GM23248 (cell line): ENCODE data around the gene TEAD1. TPM values are rescaled to one million over a fixed set of nuclear protein-coding genes. Genes with fewer than 3 reads are reported as not detected.

Source experiments
- DNase-seq: peaks from one replicate; pipeline ENCODE4 v3.0.0-alpha.2; 2015
- H2AFZ ChIP-seq: fragments of 200-600 bp; sonication (generic); 2 replicates; pipeline ENCODE4 v1.6.1; 2016; ENCODE audit warnings: antibody characterized with exemption
- H3F3A ChIP-seq: fragments of 200-600 bp; sonication (generic); 2 replicates; pipeline ENCODE4 v1.6.1; 2016; ENCODE audit warnings: mild to moderate bottlenecking, antibody characterized with exemption, mixed run types; ENCODE audit not compliant: insufficient read depth
- H3K27ac ChIP-seq: fragments of 200-600 bp; sonication (generic); 2 replicates; pipeline ENCODE4 v1.5.1; 2016; ENCODE audit warnings: mild to moderate bottlenecking
- H3K27me3 ChIP-seq: fragments of 200-600 bp; sonication (generic); replicated peaks from 2 replicates; pipeline ENCODE4 v1.6.1; 2016; ENCODE audit warnings: mild to moderate bottlenecking; ENCODE audit not compliant: insufficient read depth
- H3K36me3 ChIP-seq: fragments of 200-600 bp; sonication (generic); 2 replicates; pipeline ENCODE4 v1.6.1; 2016; ENCODE audit warnings: low read depth, mild to moderate bottlenecking
- H3K4me1 ChIP-seq: fragments of 200-600 bp; sonication (generic); 2 replicates; pipeline ENCODE4 v1.6.1; 2016; ENCODE audit warnings: mild to moderate bottlenecking; ENCODE audit not compliant: insufficient read depth
- H3K4me2 ChIP-seq: fragments of 200-600 bp; sonication (generic); one replicate; pipeline ENCODE4 v1.6.1; 2016; ENCODE audit warnings: mild to moderate bottlenecking; ENCODE audit not compliant: unreplicated experiment
- H3K4me3 ChIP-seq: fragments of 200-600 bp; sonication (generic); 2 replicates; pipeline ENCODE4 v1.5.1; 2016; ENCODE audit warnings: mild to moderate bottlenecking
- H3K79me2 ChIP-seq: fragments of 200-600 bp; sonication (generic); 2 replicates; pipeline ENCODE4 v1.6.1; 2016; ENCODE audit warnings: mild to moderate bottlenecking; ENCODE audit not compliant: insufficient read depth
- H3K9ac ChIP-seq: fragments of 200-600 bp; sonication (generic); 2 replicates; pipeline ENCODE4 v1.6.1; 2016; ENCODE audit warnings: mild to moderate bottlenecking
- H3K9me2 ChIP-seq: fragments of 200-600 bp; sonication (generic); 2 replicates; pipeline ENCODE4 v1.6.1; 2016; ENCODE audit warnings: mixed run types, mild to moderate bottlenecking, moderate library complexity; ENCODE audit not compliant: insufficient read depth
- H3K9me3 ChIP-seq: fragments of 200-600 bp; sonication (generic); one replicate; pipeline ENCODE4 v1.6.1; 2017; ENCODE audit warnings: low read depth
- H4K20me1 ChIP-seq: fragments of 200-600 bp; sonication (generic); 2 replicates; pipeline ENCODE4 v1.6.0; 2016; ENCODE audit not compliant: insufficient read depth
- EZH2 ChIP-seq: fragments of 200-600 bp; sonication (generic); IDR thresholded peaks from 2 replicates; pipeline ENCODE4 v1.6.1; 2018; ENCODE audit warnings: antibody characterized with exemption, mild to moderate bottlenecking; ENCODE audit not compliant: insufficient read depth, poor library complexity, severe bottlenecking
- EZH2phosphoT487 ChIP-seq: fragments of 200-600 bp; sonication (generic); IDR thresholded peaks from 2 replicates; pipeline ENCODE4 v1.6.1; 2018; ENCODE audit warnings: antibody characterized with exemption, moderate library complexity, mild to moderate bottlenecking, low read depth; ENCODE audit not compliant: insufficient read depth
- WGBS, 2 experiments: methylation state at CpG; one replicate each; pipeline ENCODE4 v1.1.6; 2015 to 2017; ENCODE audit warnings: low lambda C conversion rate in 2 of 2, low coverage in 1 of 2; ENCODE audit errors: missing lambda C conversion rate in 2 of 2; 5-methylcytosine and 5-hydroxymethylcytosine counted together
- in situ Hi-C: fragments of 300-500 bp; cut with MboI; formaldehyde crosslinking; loops from 2 replicates; pipeline ENCODE4 v1.15.0; 2020
- polyA plus RNA-seq: library from polyadenylated mRNA; unstranded; fragments of >200 nt; fragmentation: Nextera tagmentation; extraction: Ambion mirVana; gene quantifications from 2 replicates; pipeline ENCODE4 v1.2.1, GENCODE V29; 2016
- total RNA-seq: library from RNA; depleted of rRNA; stranded (reverse); fragments of >200 nt; shearing (Covaris generic); gene quantifications from 2 replicates; pipeline ENCODE4 v1.2.3, GENCODE V29; 2014

The TEAD1 gene
- total and polyA plus RNA-seq, 2 experiments from 2014 or later = 52.3 to 144 TPM

GRCh38 chr11:12762696-12763324 is 88.6 kb downstream of the TEAD1 start:
- Histone ChIP-seq H3K27ac (no peak overlapping the region), H3K4me1 (peaks cover 24% of the 10 kb centered on the region), H3K4me2 (no peak overlapping the region), H3K27me3 (no peaks in the 10 kb centered on the region), H3K9me3 (no peaks in the 10 kb centered on the region), H3K9me2 (no peaks in the 10 kb centered on the region), H4K20me1 (peaks cover 18% of the 10 kb centered on the region), H3K9ac (no peak overlapping the region), H3K79me2 (peaks cover 100% of the 10 kb centered on the region), H3K4me3 (no peak overlapping the region), H3K36me3 (peaks cover 10% of the 10 kb centered on the region; the same call in 1 of the 2 replicates), H3F3A (peaks cover 16% of the 10 kb centered on the region), H2AFZ (no peak overlapping the region)
- no peak for TF ChIP-seq EZH2
- TF ChIP-seq EZH2phosphoT487 = no peak
- in situ Hi-C loops = no loop called here
- DNase-seq = no peak
- WGBS, 2 experiments = 88% methylated on average over 4 of the region's 4 CpGs

- H4K20me1 ChIP-seq = peaks cover 12% of the 10 kb centered on the region
- H3K4me3 ChIP-seq = no peak overlapping the region
- no peaks in the 10 kb centered on the region for H3K27me3 ChIP-seq
- H2AFZ ChIP-seq = no peak overlapping the region
- H3F3A ChIP-seq = peaks cover 16% of the 10 kb centered on the region; the same call in 1 of the 2 replicates
- no peaks in the 10 kb centered on the region for H3K9me2 ChIP-seq
- H3K9ac ChIP-seq = no peak overlapping the region
- TF ChIP-seq EZH2 (no peak), EZH2phosphoT487 (no peak)
- peaks cover 40% of the 10 kb centered on the region for H3K4me1 ChIP-seq
- 82 to 85% methylated on average over 8 of the region's 8 CpGs for WGBS, 2 experiments
- H3K36me3 ChIP-seq = peaks cover 10% of the 10 kb centered on the region; the same call in 1 of the 2 replicates
- peaks cover 100% of the 10 kb centered on the region for H3K79me2 ChIP-seq
- no peak overlapping the region for H3K27ac ChIP-seq
- H3K9me3 ChIP-seq = no peaks in the 10 kb centered on the region
- DNase-seq = no peak
- in situ Hi-C loops = no loop called here
- H3K4me2 ChIP-seq = no peak overlapping the region
Measured at GRCh38 chr11:12764187-12764914, 90.1 kb downstream of the TEAD1 start.

GRCh38 chr11:12765428-12765827 is 91.2 kb downstream of the TEAD1 start:
- Histone ChIP-seq H3K4me2 (no peak overlapping the region), H3K27ac (no peak overlapping the region), H3K79me2 (peaks cover 100% of the 10 kb centered on the region), H4K20me1 (peaks cover 12% of the 10 kb centered on the region), H3K9ac (no peak overlapping the region), H3K4me1 (peaks cover 49% of the 10 kb centered on the region), H3F3A (peaks cover 24% of the 10 kb centered on the region), H3K9me2 (no peaks in the 10 kb centered on the region), H2AFZ (no peak overlapping the region), H3K4me3 (no peak overlapping the region), H3K27me3 (no peaks in the 10 kb centered on the region), H3K9me3 (no peaks in the 10 kb centered on the region), H3K36me3 (peaks cover 10% of the 10 kb centered on the region; the same call in 1 of the 2 replicates)
- in situ Hi-C loops = no loop called here
- WGBS, 2 experiments = 61 to 66% methylated on average over 3 of the region's 3 CpGs
- no peak for DNase-seq
- no peak for TF ChIP-seq EZH2
- no peak for TF ChIP-seq EZH2phosphoT487

DNA sequence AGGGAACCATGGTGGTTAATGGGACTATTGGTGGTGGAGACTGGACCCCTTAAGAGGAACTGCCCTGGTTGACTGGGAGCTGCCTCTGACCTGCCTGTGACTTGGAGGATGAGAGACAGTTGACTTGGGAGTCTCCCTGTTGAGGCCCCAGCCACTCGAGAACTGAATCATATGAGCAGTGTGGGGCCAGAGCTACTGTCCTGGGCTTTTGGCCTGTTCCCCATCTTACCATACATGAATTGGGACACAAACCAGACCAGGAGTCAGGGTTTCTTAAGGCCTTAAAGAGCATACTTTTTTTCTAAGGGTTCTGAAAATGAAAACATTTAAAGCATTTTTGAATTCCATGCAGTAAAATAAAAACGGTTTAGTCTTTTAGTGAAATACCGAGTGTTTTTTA is 92.8 kb downstream of the TEAD1 start:
- peaks cover 6% of the 10 kb centered on the region for H4K20me1 ChIP-seq

More for the DNA sequence above, 92.8 kb downstream of the TEAD1 start:
- no peak for DNase-seq
- H3K4me1 ChIP-seq = peaks cover 63% of the 10 kb centered on the region
- H3K9me3 ChIP-seq = no peaks in the 10 kb centered on the region
- in situ Hi-C loops = no loop called here
- H3K27me3 ChIP-seq = no peaks in the 10 kb centered on the region
- peaks cover 100% of the 10 kb centered on the region for H3K79me2 ChIP-seq
- no peak overlapping the region for H3K9ac ChIP-seq
- H3K27ac ChIP-seq = no peak overlapping the region
- H2AFZ ChIP-seq = no peak overlapping the region
- H3K4me2 ChIP-seq = no peak overlapping the region
- peaks cover 36% of the 10 kb centered on the region for H3F3A ChIP-seq
- H3K4me3 ChIP-seq = no peak overlapping the region
- TF ChIP-seq EZH2phosphoT487 = no peak
- TF ChIP-seq EZH2 = no peak
- no peaks in the 10 kb centered on the region for H3K9me2 ChIP-seq
- H3K36me3 ChIP-seq = peaks cover 10% of the 10 kb centered on the region; the same call in 1 of the 2 replicates
- 63 to 73% methylated on average over 3 of the region's 3 CpGs for WGBS, 2 experiments
